ELR (cell line): Measurements from ENCODE around the gene C17orf50.
"Not testable (repeated sequence)": the region's sequence is repeated elsewhere in the genome, so short reads cannot be mapped to it uniquely, and the experiment has no call there.

Experiments
- DNase-seq: peaks from one replicate; pipeline ENCODE4 v3.0.0-alpha.2; 2015; ENCODE audit warnings: low read depth

Gene C17orf50

DNA sequence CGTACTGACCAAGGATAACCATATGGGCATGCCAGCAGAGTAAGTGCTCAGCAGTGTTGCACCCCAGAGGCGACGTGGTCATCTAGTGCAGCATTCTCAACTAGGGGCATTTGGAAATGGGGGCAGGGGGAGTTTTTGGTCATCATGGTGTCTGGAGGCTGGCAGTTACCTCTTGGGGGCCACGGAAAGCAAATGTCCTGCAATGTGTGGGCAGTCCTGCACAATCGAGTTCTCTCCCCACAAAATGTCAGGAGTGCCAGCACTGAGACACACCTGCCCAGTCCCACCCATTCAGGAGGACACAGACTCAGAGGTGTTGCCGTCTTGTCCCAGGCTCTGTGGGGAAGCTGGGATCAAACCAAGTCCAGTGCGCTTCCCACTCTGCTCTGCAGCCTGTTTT, 26.3 kb upstream of the C17orf50 start:
- DNase-seq: no peak

DNA sequence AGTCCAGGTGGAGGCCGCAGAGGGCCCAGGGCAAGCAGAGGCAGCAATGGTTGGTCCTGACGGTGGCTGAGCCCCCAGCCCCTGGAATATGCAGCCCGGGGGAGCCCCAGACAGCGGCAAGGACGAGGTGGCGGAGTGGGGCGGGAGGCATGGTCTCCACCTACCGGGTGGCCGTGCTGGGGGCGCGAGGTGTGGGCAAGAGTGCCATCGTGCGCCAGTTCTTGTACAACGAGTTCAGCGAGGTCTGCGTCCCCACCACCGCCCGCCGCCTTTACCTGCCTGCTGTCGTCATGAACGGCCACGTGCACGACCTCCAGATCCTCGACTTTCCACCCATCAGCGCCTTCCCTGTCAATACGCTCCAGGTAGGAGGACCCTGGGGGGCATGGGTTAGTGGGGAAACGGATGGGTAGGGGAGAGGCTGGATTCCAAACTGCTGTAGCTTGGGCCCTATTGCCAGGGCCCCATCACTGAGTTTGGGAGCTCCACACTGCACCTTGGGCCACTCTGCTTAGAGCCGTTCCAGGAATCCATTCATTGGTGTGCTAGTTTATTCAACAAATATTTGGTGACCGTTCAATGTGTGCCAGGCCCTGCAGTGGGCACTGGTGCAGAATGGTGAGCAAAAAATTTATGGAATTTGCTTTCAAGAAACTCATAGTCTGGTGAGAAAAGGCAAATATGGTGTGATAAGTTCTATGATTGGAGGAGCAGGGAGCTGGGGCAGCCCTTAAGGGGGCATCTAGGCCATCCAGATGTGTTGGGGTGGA, 25.5 kb upstream of the C17orf50 start:
- DNase-seq: no peak

DNA sequence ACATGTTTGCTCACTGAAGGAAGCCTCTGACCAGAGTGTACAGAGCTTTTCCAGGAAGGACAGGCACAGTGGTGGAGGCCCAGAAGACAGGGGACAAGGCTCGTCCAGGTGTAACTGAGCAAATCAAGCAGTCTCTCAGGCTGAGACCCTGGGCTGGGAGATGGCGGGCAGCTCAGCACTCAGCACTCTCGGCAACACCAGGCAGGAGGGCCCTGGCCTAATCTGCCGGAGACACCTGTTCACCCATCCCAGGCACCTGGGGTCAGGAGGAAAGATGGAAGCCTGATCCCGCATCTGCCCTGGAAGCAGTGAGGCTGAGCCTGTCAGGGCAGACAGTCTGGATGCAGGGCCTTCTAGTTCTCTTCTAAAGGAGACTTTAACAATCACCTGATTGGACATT, 24.5 kb upstream of the C17orf50 start:
- DNase-seq: no peak

DNA sequence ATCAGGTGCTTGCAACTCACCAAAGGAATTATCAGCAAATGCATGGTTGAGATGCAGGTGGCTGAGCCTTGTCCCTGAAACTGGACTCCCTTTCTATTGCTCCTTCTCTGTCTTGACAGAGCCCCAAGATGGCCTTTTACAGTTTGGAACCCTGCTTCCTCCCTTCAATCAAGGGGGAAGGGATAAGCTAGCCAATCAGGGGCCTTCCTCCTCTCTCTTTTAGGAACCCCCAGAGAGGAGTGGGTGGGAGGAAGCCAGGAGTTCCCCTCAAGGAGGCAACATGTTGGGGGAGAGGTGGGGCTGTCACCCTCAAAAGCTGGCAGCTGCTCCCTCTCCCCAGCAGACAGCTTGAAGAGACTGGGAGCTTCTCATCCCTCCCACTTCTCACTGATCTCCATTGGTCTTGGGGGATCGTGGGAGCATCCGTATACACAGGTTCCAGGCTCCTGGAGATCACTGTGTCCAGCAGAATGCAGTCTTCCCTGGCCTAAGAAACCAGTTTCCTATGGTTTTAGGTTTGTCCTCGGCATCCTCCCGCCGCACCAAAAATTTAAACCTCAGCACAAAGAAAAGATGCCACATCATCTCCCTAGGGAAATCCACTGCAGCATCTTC, 22.1 kb upstream of the C17orf50 start:
- no peak for DNase-seq

DNA sequence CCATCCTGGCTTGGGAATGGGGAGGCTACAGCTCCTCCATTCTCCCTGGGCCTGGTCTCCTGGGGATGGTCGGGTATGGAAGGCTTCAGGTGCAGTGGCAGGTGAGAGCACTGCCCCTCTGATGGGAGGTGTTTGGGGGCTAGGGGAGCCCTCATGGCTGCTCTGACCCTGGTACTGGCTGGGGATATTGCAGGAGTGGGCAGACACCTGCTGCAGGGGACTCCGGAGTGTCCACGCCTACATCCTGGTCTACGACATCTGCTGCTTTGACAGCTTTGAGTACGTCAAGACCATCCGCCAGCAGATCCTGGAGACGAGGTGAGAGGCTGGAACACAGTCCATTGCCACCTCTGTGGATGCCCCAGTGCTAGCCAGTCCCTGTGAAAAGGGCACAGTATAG, 20.5 kb upstream of the C17orf50 start:
- DNase-seq: no peak

DNA sequence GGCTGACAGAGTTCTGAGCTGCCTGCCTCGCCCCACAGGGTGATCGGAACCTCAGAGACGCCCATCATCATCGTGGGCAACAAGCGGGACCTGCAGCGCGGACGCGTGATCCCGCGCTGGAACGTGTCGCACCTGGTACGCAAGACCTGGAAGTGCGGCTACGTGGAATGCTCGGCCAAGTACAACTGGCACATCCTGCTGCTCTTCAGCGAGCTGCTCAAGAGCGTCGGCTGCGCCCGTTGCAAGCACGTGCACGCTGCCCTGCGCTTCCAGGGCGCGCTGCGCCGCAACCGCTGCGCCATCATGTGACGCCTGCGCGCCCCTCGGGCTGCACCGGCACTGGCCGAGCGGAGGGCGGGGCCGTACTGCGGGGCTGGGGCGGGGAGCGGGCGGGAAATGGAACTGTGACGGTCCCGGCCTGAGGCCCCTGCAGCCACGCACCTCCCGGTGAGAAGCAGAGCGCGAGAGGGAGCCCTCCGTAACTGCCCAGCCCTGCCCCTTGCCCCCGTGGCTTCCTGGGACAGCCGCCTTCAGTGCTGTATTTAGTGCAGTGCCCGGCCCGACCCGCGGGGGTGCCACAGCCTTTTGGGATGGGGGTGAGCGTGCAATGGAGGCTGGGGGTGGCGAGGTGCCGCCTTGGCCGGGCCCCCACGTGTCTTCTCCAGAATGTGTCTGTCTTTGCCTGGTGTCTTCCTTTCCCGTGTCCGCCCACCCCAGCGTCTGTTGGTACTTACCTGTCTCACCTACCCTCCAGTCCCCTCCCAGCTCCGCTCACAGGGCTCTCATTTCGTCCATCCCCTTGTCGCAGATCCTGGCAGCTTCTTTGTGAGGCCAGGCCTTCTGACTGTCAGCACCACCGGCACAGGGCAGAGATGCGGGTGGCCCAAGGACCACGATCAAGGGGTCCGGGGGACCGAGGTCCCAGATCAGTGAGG, 19.4 kb upstream of the C17orf50 start:
- DNase-seq: no peak

DNA sequence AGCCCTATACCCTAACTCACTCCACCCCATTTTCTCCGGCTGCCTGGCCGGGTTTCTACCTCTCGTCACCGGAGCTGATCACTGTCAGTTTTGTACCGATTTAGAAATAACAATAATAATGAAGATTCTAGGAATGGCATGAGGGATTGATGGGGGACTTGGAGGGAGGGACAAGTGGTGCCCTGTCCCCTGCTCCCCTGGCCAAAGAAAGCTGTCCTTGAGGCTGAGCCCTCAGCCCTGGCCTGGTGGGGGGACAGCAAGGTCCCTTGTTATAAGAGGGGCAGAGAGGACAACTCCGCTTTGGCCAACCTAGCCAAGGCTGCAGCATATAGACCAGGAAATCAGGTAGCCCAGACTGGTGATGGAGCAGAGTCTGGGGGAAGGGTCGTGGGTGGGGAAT, 18.2 kb upstream of the C17orf50 start:
- no peak for DNase-seq

DNA sequence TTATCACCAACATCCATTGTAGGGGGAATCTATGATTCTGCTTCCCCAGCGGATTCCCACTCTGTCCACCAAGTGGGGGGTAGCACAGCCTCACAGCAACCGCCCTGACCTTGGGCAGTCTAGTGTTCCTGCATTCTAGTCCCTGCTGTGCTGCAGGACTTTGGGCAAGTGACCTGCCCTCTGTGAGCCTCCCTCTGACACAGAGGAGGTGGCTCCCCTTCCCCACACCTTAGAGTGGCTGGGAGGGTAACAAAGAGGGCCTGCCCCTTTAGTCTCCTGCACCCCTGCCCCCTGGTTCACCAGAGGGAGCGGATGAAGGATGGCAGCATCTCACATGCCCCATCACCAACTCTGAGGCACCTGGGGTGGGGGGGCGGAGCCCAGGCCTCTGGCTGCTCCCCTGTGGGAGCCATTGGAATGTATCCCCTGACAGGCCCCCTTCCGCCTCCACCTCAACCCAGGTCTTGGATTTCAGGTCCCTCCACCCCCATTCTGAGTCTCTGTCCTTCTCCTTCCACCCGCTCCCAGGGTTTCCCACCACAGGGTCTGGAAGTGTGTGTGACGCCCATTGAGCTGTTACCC, 17.7 kb upstream of the C17orf50 start:
- DNase-seq: no peak

DNA sequence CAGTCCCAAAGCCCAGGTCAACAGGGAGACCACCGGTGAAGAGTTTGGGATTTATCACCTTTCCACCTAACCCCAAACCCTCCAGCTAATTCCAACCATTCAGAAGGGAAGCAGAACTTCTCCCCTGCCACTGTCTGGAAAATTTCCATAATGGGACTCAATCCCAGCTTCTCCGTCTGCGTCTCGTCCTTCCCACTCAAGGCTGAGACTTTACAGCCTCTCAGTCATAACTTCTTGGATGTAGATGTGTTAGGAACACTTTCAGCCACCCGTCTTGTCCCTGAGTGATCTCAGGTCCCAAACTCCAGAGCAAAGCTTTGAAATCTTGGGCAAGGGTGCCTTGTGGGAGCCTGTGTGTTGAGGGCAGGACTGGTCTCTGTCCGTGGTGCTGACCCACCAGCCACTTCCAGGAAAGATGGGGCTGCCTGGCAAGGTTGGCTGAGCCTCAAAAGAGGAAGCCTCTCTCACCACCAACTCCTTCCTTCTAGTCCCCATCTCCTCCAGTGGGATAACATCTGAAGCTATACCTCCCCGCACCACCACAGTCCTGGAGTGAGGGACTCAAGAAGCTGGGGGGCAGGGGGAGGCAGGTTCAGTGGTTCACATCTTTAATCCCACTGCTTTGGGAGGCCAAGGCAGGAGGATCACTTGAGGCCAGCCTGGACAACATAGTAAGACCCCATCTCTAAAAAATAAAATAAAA, 16.9 kb upstream of the C17orf50 start:
- DNase-seq: peak; percentile 50

DNA sequence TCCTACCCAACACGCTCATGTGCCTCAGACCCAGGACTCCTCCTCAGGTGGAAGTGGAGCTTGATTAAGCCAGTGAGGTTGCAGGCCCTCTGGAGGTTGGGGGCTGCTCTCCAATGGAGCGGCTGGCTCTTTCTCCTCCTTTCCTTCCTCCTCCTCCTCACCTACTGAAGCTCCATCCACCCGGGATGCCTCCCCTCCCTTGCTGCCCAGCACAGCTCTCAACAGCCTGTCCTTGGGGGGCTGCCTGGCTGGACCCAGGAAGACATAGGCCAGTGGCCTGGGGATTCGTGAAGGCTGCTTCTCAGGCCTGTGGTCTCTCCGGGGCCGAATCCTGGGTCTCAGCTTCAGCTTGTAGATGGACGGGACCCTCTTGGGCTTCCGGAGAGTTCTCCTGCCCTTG, 15.9 kb upstream of the C17orf50 start:
- no peak for DNase-seq

DNA sequence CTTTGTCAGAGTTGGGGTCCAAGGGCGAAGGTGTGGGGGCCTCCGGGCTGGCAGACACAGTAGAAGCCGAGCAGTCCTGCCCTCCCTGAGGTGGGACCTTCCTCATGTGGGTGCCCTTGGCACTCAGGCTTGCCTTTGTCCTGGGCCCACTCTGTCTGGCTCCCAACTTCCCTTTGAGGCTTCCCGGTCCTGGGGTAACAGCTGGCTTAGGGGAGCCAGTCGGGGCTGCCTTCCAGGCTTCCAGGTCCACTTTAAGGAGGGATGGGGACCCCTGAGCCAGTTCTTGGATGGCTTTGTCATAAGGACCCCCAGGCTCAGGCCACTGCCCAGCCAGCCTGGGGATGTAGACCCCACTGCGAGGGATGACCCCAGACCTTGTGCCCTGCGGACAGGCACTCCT, 15.4 kb upstream of the C17orf50 start:
- no peak for DNase-seq

DNA sequence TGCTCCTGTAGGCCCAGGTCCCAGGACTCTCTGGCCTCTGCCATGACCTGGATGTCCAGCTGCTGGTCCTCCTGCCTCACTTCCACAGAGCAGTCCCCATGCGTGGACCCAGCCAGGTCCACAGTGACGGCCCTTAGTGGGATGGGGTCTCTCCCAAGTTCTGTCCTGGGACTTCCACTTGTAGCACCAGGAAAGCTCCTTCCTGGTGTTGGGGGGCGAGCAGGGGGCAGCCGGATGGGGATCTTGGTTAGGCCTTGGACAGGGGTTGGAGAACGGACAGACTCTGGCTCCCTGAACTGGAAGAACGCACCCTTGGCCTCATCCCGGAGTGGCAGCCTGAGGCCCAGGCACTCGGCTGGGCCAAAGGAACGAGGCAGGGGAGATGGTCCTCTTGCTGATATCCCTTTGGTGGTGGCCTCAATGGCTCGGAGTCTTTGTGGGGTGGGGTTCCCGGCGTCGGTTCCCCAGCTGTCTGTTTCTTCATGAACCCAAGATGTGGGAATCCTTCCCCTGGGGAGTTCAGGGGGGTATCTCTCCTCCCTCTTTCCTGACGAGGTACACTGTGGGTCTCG, 14.9 kb upstream of the C17orf50 start:
- DNase-seq: no peak

DNA sequence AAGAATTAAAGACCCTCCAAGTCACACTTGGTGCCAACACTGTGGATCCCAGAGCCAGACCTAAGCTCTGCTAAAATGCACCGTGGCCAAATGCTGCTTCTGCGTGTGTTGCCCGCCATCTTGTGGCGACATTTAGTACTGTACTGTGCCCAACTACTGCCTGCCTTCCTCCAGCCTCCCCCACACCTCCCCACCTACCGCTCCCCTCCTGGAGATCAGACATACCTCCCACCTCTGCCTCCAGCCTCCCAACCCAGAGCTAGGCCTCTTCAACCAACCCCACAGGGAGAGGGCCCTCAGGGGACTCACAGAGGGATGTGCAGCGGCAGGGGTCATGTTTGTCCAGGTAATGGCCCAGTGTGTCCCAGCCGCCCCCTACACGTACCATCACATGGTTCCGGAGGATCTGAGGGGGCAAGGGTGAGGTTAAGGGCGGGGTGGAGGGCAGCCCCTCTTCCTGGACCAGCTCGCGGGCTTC, 13.1 kb upstream of the C17orf50 start:
- DNase-seq: peak; percentile 83

DNA sequence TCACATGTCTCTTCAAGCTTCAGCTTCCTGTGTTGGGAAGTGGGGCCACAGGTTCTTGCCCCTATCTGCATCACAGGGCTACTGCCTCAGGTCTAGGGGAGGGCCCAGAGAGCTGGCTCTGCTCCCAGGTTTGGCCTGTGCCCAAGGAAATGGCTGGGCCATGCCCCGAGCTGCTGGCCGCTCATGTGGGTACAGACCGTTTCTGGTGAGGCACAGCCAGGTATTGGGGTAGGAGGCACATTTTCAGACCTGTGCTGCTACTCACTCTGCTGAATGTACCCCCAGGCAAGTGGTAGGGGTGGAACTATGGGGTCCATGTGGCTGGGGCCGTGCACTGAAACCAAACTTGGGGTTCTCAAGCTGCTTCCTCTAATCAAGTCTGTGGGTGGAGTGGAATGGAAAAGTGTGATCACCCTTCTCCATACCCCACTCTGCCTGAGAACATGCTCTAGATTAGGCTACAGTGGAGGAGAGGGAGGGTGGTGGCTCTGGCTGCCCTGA, 12.3 kb upstream of the C17orf50 start:
- no peak for DNase-seq

DNA sequence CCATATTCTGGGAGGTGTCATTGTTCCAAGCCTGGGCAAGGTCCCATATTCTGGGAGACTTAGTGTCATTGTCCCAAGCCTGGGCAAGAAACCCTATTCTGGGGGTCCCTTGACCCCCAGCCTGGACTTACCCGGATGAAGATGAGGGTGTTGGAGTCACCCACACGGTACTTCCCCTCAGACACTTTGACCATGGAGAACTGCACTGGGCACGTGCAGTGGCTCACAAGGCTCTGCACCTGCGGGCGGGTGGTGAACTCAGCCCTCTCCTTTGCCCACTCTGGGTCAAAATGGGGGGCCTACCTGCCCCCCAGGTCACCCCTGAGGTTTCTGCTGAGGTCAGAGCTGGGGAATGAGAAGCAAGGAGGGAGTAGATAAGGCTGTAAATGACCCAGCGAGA, 11.7 kb upstream of the C17orf50 start:
- DNase-seq: no peak

DNA sequence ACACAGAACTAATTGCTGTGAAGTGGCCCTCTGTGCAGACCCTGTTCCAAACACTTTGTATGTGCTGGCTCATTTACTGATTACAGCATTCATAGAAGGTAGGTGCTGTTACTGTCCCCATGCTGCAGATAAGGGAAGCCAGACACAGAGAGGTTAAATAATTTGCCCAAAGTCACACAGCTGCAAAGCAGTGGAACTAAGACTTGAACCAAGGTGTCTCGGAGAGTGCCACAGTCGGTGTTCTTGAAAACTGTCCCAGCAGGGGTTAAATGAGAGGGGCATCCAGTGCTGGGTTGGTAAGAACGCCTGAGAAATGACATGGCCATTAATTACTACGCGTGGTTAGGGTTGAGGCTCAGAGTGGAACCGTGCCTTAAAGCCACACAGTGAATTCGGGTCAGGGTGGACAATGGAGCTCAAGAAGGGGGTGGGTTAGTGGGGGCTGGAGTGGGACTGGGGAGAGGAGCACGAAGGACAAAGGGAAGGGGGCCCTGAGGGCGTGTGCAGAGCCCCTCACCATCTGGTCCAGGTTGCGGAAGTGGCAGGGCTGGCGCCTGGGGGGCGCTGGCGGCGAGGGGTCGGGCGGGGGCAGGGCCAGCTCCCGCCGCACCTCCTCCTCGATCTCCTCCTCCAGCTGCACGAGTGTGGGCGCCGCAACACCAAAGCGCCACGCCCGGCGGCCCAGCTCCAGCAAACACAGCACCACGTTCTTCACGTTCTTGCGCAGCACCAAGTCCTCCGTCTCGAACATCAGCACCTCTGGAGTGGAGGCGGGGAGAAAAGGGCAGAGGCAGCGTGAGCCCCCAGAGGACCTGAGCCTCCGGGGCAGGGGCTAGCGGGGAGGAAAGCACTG, 10.9 kb upstream of the C17orf50 start:
- DNase-seq: no peak

DNA sequence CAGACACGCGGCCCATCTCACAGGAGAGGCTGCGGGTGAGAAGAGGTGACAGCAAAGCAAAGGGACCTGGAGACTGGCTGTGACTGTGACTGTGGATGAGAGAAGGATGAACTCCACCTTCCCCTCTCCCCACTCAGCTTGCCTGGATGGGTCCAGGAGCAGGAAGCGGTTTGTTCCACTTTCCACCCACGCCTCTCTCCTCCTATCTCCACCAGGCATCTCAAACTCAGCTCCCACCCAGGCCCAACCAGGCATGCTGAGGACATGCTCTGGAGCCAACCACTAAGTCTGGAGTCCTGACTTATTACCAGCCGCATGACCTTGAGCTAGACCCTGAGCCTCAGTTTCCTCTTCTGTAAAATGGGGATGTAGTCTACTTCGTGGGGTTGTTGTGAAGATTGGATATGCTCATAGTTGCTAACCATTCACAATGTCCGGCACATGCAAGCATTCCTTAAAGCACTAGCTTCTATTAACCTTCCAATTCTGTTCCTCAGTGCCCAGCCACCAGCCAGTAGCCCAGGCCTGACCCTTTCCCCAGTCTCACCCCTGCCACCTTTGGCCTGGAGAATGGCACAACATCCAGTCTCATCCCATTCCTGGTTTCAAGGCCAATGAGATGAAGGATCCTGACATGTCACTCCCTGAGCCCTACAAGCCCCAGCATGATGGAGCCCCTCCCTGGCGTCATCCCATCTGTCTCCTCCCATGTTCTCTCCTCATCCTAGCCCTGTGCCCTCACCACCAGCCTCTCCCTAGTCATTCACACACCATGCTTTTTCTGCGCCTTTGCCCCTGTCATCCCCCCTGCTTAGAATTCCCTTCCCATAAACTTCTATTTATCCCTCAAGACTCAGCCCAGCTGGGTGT, 9.9 kb upstream of the C17orf50 start:
- no peak for DNase-seq

DNA sequence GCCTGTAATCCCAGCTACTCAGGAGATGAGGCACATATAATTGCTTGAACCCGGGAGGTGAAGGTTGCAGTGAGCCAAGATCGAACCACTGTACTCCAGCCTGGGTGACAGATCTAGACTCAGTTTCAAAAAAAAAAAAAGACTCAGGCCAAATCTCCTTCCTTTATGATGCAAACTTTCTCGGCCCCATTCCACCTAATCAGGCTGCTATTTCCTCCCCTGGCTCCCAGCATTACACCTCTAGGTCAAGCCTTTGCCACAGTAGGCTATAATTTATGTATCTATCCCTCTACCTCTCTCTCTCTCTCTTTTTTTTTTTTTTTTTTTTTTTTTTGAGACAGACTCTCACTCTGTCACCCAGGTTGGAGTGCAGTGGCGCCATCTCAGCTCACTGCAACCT, 9.1 kb upstream of the C17orf50 start:
- not testable (repeated sequence) for DNase-seq

DNA sequence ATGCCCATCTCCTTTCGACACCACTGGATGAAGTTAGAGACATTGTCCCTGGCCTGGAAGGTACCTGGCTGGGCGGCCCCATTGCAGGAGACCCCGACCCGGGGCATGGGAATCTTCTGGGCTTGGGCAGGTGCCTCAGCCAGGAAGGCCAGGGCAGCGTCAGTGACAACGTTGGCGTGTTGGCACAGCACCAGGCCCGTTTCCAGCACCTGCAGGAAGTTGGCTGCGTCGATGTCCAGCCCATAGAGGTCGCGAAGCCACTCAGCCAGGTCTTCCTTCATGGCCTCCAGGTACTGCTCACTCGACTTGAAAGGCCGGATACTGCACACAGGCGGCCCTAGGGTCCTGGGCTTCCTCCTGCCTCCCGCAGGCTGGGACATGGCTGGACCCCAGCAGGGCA, 8.2 kb upstream of the C17orf50 start:
- DNase-seq: no peak
